NCI-H1092 (cell line): ENCODE data around the gene TRAPPC3.

Source experiments
- DNase-seq: peaks from one replicate; lab custom pipeline; 2025; lab: John Stamatoyannopoulos, UW

Gene TRAPPC3

DNA sequence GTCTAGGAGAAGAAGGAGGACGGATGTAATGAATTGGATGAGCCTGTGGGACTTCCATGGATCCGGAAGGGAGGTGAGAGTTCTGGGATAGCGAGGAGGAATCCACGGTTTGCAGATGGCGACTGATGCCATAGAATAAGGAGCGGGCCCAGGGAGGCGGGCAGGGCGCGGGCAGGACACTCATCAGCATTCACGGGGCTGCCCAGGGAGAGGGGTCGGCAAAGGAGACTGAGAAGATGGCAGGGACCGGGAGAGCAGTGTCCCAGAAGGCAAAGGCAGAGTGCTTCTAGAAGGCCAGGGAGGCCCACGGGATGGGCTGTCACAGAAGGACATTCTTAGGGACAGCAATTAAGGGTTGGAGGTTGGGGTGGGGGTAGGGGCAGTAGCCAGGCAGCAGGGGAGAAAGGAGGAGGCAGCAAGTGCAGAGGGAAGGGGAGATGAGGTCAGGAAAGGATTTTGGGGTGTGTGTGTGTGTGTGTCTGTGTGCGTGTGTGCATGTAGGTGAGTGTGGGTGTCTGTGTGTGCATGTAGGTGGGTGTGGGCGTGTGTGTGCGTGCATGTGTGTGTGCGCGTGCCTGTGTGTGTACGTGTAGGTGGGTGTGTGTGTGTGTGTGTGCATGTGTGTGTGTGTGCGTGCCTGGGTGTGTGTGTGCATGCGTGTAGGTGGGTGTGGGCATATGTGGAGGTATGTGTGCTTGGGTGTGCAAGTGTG is 23.1 kb downstream of the TRAPPC3 start:
- DNase-seq: no peak

GRCh38 chr1:36125129-36125991 is 23.9 kb downstream of the TRAPPC3 start, which contains the start of gene COL8A2:
COL8A2 (minus strand) TSS chr1:36125222; CDS start chr1:36100242, 24,980 bp downstream.
- DNase-seq: no peak

GRCh38 chr1:36124404-36125128 is 24.7 kb downstream of the TRAPPC3 start:
- DNase-seq: no peak

DNA sequence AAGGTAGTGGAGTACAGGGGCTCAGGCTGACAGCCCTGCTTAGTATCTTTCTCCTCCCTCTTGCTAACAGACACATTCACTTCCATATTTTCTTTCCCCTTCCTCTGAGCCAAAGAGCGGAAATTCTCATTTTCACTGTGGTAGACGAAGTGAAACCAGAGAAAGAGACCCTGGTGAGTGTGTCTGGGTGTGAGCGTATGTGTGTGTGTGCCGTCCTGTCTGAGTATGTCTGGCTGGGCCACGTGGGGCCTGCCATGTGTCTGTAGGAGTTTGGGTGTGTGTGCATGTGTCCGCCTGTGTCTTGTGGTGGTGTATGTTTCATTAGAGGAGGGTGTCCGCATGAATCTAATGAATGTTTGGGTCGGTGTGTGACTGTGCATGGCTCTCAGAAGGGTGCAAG is 25.9 kb downstream of the TRAPPC3 start:
- no peak for DNase-seq

DNA sequence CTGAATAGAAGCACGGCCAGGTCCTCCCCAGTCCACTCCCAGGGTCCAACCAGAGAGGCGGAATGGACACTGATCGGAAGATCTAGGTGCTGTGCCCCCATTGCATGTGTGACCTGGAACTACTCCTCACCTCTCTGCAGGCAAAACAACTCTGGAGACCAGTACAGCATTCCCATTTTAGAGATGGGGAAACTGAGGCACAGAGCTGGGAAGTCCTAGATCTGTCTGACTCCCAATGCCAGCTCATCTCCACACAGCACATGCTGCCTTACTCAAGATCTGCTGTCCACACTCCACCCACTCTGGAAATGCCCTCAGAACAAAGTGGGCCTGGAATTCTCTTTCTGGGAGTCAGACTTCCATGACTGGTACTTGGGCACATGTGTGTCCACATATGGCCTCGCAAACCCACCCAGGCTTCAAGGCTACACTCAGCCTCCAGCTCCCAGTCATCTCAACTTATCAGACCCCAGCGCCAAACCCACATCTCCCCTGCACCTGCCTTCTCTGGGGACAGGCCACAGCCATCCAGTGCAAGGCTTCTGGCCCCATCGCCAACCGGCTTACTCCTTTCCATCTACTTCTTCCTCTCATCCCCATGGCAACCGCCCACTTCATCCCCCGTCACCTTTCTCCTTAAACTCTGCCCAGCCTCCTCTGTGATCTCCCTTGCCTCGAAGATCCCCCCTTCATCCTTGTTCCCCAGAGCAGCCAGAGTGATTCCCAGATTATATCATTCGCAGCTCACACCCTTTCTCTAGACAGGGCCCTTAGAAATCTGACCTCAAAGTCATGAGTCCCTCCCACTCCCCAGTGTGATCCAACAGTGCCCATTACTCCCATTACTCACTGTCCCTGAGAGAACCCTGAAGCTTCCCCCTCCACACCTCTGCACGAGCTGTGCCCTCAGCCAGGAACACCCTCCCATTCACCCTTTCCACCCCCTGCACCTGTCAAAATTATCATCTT is 26.9 kb downstream of the TRAPPC3 start:
- DNase-seq: no peak

DNA sequence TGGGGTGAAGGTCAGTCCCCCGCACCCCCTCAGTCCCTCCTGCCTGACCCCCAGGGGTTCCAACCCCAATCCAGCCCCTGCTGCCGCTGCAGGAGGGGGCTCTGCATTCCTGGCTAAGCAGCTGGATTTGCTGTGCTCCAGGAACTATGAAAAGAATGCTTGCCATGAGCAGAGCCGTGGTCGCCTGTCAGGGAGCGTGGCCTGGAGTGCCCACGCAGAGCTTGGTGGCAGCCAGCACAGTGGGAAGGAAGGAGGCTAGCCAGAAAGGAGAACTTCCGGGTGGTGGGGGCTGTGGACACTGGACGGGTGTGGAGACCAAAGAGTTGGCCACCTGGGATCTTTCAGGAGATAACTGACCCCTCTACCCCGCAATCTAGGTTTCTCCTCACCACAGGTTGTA is 29.8 kb downstream of the TRAPPC3 start:
- DNase-seq: no peak

DNA sequence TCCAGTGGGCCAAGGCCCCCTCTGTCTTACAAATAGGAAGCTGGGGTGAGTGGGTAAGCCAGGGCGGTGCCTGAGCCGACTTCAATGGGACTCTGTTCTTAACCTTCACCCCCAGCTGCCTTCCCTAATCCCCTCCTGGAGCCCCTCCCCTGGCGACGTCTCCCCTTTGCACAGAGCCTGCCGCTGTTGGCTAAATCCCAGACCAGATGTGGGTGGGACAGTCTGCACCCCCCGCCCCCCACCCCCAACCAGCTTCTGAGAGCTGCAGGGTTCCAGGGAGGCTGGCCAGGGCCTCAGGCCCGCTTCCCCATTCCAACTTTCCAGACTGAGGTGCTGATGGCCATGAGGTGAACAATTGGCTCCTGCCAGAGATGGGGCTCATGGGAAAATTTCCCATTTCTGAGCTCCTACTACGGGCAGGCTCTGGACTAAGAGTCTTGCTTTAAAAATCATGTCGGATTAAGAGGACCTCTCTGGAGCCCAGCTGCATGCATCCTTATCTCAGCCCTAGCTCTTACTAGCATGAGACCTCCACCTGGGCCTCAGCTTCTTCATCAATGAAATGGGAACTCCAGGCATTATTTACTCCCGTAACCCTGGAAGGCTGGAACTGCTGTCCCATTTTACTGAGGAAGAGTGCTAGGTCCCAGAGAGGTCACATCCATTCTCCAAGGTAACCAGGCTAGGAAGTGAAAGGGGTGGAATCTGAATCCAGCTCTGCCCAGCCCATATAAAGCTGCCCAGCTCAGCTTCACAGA is 30.7 kb downstream of the TRAPPC3 start:
- DNase-seq: no peak

DNA sequence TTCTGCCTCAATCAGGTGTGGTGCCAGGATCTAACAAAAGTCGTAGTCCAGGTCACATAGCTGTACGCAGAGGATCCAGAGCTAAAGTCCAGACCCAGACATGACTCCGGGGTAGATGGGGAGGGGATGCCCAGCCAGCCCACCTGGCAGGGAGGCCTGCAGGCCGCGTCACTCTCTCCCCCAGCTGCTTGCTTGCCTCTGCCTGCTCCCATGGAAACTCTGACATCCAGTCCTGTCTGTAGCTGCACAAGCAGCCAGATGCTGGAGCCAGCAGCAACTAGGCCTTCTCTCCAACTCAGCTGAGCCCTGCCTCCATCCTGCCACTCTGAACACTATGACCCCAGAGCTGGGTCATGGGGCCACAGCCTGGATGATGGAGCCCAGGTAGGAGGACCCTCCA is 32.4 kb downstream of the TRAPPC3 start:
- no peak for DNase-seq

DNA sequence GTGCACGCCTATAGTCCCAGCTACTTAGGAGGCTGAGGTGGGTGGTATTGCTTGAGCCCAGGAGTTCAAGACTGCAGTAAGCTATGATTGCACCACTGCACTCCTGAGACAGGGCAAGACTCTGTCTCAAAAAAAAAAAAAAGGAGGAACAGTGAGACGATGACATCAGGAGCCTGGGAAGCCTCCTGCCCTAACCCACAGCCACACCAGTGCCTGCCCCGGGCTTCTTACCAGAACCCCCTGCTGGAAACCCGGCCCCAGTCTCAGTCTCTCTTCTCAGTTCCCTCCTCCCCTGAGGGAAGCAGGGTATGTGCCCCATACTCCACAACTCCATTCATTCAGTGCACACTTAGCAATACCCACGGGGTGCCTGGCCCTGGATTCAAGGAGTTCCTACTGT is 33.4 kb downstream of the TRAPPC3 start:
- DNase-seq: no peak

DNA sequence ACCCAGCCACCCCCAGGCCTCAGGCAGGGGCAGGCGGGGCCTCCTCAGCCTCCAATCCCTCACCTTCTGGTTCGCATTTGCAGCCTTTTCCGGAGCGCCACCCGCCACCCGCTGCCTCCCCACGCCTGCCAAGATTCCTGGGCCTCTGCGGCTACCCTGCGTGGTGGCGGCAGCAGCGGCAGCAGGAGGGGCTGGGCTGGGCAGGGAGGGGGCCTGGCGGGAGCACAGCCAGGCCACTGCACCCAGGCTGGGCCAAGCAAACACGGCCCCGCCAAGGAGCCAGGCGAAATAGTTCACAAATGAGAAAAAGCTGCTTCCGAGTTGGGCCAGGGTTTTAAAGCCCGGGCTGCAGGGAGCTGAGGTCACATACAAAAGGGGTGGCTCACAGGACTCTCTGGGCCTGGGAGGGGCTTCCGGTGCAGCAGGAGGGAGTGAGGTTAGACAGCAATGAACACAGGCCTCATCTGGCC is 34.1 kb downstream of the TRAPPC3 start:
- no peak for DNase-seq

DNA sequence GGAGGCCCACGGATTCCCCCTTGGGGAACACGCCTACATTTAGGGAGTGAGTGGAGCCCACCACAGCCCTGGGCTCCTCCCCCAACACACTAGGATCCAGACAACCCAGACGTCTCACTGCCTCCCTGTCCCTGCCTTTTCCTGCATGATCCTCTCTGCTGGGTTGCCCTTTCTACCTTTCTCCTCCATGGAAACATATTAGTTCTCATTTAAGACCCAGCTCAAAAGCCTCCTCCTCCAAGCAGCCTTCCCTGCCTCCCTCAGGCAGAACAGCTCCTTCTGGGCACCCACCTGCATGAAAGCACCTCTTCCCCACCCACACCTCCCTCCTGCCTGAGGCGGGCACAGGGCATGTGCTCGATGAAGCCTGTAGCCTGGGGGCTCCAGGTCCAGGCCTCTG is 34.9 kb downstream of the TRAPPC3 start:
- no peak for DNase-seq

GRCh38 chr1:36112823-36113222 is 36.5 kb downstream of the TRAPPC3 start:
- no peak for DNase-seq

DNA sequence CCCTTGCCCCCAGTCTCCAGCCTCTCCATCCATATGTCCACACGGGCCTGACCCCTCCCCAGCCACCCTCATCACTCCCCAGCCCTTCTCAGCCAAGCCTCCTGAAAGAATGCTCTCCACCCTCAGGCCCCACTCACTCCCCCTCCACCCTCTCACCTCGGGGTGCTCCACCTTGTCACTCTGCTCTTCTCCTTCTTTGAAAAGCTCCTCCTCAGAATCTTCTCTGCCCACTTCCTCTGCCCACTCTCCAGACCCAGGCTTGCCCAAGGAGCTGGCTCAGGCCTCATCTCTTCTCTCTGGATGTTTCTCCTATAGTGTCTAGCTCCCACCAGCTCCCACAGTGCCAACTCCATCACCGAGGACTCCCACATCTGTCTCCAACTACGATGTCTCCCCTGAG is 38.1 kb downstream of the TRAPPC3 start:
- DNase-seq: no peak

DNA sequence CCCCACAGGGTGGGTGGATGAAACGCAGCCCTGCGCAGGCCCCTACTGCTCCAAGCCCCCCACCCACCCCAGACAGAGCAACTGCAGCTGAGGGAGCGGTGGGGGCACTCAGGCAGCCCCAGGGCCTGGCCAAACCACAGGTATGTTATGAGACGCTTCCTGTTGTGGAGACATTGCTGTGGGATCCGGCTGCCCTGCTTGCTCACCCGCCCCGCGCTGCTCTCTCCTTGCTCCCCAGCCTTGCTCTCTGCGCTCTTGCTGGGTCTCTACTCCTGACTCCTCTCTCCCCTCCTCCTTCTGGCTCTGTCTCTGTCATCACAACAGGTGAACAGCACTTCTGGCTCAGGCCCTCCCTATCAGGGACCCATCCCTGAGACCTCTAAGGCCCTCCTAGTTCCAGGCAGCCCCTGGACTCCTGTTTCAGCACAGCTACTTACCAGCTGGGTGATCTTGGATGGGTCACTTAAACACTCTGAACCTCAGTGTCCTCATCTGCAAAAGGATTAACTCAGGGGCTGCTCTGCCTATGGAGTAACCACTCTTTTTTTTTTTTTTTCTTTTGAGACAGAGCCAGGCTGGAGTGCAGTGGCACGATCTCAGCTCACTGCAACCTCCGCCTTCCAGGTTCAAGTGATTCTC is 40.1 kb downstream of the TRAPPC3 start:
- no peak for DNase-seq

- DNase-seq: no peak
Observed at GRCh38 chr1:36108314-36108713, 41.0 kb downstream of the TRAPPC3 start.

GRCh38 chr1:36107394-36107793 is 41.9 kb downstream of the TRAPPC3 start:
- DNase-seq: peak; percentile 17

DNA sequence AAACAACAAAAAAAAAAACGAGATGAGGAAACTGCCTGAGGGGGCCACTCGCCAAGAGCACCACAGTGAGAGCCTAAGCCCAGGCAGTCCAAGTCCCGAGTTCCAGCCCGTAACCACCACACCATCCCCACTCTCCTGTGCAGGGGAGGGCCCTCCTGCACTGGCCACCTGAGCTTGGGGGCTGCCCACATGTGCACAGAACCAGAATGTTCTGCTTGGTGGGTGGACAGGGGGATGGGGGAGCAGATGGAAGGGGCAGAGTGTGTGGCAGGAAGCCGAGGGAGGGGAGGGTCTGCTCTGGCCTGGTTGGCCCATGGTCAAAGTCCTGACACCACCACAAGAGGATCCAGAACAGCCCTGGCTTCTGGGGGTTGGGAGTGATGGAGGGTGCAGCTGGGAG is 43.0 kb downstream of the TRAPPC3 start:
- no peak for DNase-seq

DNA sequence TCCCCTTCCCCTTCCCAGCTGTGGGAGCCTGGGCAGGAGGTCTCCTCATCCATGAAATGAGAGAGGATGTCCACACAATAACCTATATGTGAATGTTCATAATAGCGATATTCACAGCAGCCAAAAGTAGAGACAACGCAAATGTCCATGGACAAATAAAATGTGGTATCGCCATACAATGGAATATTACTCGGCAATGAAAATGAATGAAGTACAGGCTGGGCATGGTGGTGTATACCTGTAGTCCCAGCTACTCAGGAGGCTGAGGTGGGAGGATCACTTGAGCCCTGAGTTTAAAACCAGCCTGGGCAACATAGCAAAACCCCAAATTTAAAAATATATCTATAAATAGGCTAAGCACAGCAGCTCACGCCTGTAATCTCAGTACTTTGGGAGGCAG is 47.7 kb downstream of the TRAPPC3 start:
- DNase-seq: no peak

GRCh38 chr1:36100376-36100775 is 48.9 kb downstream of the TRAPPC3 start:
- DNase-seq: no peak

GRCh38 chr1:36099681-36100341 is 49.5 kb downstream of the TRAPPC3 start:
- DNase-seq: peak; percentile 75
